Right atrium auricular region (tissue), 2 donors: ENCODE results near the gene NUP62CL. TPM values are rescaled to one million over a fixed set of nuclear protein-coding genes. Genes with fewer than 3 reads are reported as not detected.
"Not testable (repeated sequence)": the region's sequence is repeated elsewhere in the genome, so short reads cannot be mapped to it uniquely, and the experiment has no call there.

ENCODE experiments used
- DNase-seq: peaks from one replicate; pipeline ENCODE4 v3.0.0-alpha.2; 2019; ENCODE audit warnings: low spot score
- H3K27ac ChIP-seq, 2 donors: fragments of 200-600 bp; sonication (generic); 1 replicate in 1 of 2; 2 replicates in 1 of 2; pipeline ENCODE4 v1.5.1; 2016 to 2019
- H3K27me3 ChIP-seq, 2 donors: fragments of 200-600 bp; sonication (generic); one replicate each; pipeline versions ENCODE4 v1.5.1 to v1.6.0; 2017 to 2019
- H3K36me3 ChIP-seq: fragments of 200-600 bp; sonication (generic); one replicate; pipeline ENCODE4 v1.5.1; 2016
- H3K4me1 ChIP-seq, 2 donors: fragments of 200-600 bp; sonication (generic); one replicate each; pipeline versions ENCODE4 v1.5.1 to v1.6.0; 2017 to 2019
- H3K4me3 ChIP-seq, 2 donors: fragments of 200-600 bp; sonication (generic); 1 replicate in 1 of 2; 2 replicates in 1 of 2; pipeline ENCODE4 v1.5.1; 2017 to 2019; ENCODE audit warnings: mild to moderate bottlenecking in 1 of 2, moderate library complexity in 1 of 2
- H3K9me3 ChIP-seq, 2 donors: fragments of 200-600 bp; sonication (generic); one replicate each; pipeline ENCODE4 v1.5.1; 2019
- CTCF ChIP-seq, 2 donors: fragments of 200-600 bp; sonication (generic); IDR thresholded peaks; one replicate each; pipeline ENCODE4 v1.5.1; 2019; ENCODE audit warnings: antibody characterized with exemption in 2 of 2
- total RNA-seq, 2 donors: library from RNA; depleted of rRNA; stranded (reverse); fragments of >200 nt; gene quantifications; one replicate each; pipeline ENCODE4 v1.1.0, GENCODE V29; 2016

Gene NUP62CL
- total RNA-seq, 2 donors from 2014 or later: not detected

GRCh38 chrX:107197319-107197718 lies 8.9 kb downstream of the NUP62CL start:
- no peaks in the 10 kb centered on the region for H3K36me3 ChIP-seq
- no peaks in the 10 kb centered on the region for H3K27me3 ChIP-seq
- no peak for DNase-seq
- no peak overlapping the region for H3K27ac ChIP-seq
- no peak for TF ChIP-seq CTCF (IDR thresholded peaks at IDR 0.05)
- H3K4me3 ChIP-seq: no peak overlapping the region
- no peaks in the 10 kb centered on the region for H3K4me1 ChIP-seq
- no peaks in the 10 kb centered on the region for H3K9me3 ChIP-seq

GRCh38 chrX:107171369-107172102 lies 34.7 kb downstream of the NUP62CL start:
- Histone ChIP-seq H3K4me3 (no peak overlapping the region), H3K27me3 (no peaks in the 10 kb centered on the region), H3K27ac (no peak overlapping the region), H3K9me3 (no peaks in the 10 kb centered on the region), H3K4me1 (no peaks in the 10 kb centered on the region), H3K36me3 (no peaks in the 10 kb centered on the region)
- DNase-seq: no peak
- TF ChIP-seq CTCF (IDR thresholded peaks at IDR 0.05): no peak

- Histone ChIP-seq H3K4me1 (no peaks in the 10 kb centered on the region), H3K27ac (no peak overlapping the region), H3K27me3 (no peaks in the 10 kb centered on the region), H3K9me3 (no peaks in the 10 kb centered on the region), H3K36me3 (no peaks in the 10 kb centered on the region), H3K4me3 (no peak overlapping the region)
- no peak for DNase-seq
- no peak for TF ChIP-seq CTCF (IDR thresholded peaks at IDR 0.05)
Measured at GRCh38 chrX:107168712-107169111, 37.5 kb downstream of the NUP62CL start.

- H3K9me3 ChIP-seq: no peaks in the 10 kb centered on the region
- no peaks in the 10 kb centered on the region for H3K4me1 ChIP-seq
- no peaks in the 10 kb centered on the region for H3K36me3 ChIP-seq
- H3K27ac ChIP-seq: no peak overlapping the region
- no peak for TF ChIP-seq CTCF (IDR thresholded peaks at IDR 0.05)
- no peak overlapping the region for H3K4me3 ChIP-seq
- no peak for DNase-seq
- no peaks in the 10 kb centered on the region for H3K27me3 ChIP-seq
Measured at GRCh38 chrX:107168257-107168656, 38.0 kb downstream of the NUP62CL start.

- Histone ChIP-seq H3K4me3 (no peak overlapping the region), H3K36me3 (no peaks in the 10 kb centered on the region), H3K27ac (no peak overlapping the region), H3K27me3 (no peaks in the 10 kb centered on the region), H3K4me1 (no peaks in the 10 kb centered on the region), H3K9me3 (no peaks in the 10 kb centered on the region)
- DNase-seq: no peak
- no peak for TF ChIP-seq CTCF (IDR thresholded peaks at IDR 0.05)
Measured at GRCh38 chrX:107167163-107167921, 38.9 kb downstream of the NUP62CL start.

- not testable (repeated sequence) for H3K4me3 ChIP-seq, H3K36me3 ChIP-seq, H3K27me3 ChIP-seq, H3K27ac ChIP-seq, H3K9me3 ChIP-seq, H3K4me1 ChIP-seq, DNase-seq
Measured at GRCh38 chrX:107157618-107158017, 48.6 kb downstream of the NUP62CL start.

- not testable (repeated sequence) for H3K9me3 ChIP-seq, H3K27me3 ChIP-seq, H3K4me1 ChIP-seq, DNase-seq, H3K36me3 ChIP-seq, H3K27ac ChIP-seq, H3K4me3 ChIP-seq
Measured at GRCh38 chrX:107155621-107156430, 50.4 kb downstream of the NUP62CL start.
